Stimulated activated CD8-positive, alpha-beta memory T cell treated with anti-CD3 and anti-CD28 coated beads, Interleukin-4, amount 100 ng/mL, for 4 hours (primary cell): ENCODE measurements around the gene DNAH6.

ENCODE experiments used
- DNase-seq, 2 donors: peaks; one replicate each; pipeline ENCODE4 v3.0.0-alpha.2; 2020; ENCODE audit warnings: low read depth in 2 of 2, low spot score in 1 of 2

Gene DNAH6

GRCh38 chr2:84631047-84631446 is 114.7 kb downstream of the DNAH6 start:
- DNase-seq: no peak

GRCh38 chr2:84631985-84632384 is 115.7 kb downstream of the DNAH6 start:
- DNase-seq: no peak

- DNase-seq: no peak
Measured at GRCh38 chr2:84636080-84636971, 120.0 kb downstream of the DNAH6 start.

GRCh38 chr2:84639751-84640150 is 123.5 kb downstream of the DNAH6 start:
- DNase-seq: no peak

GRCh38 chr2:84640411-84640810 is 124.1 kb downstream of the DNAH6 start:
- no peak for DNase-seq

GRCh38 chr2:84641021-84641420 is 124.7 kb downstream of the DNAH6 start:
- no peak for DNase-seq

GRCh38 chr2:84643991-84644390 is 127.7 kb downstream of the DNAH6 start:
- DNase-seq: no peak

GRCh38 chr2:84646514-84646913 is 130.2 kb downstream of the DNAH6 start:
- no peak for DNase-seq

GRCh38 chr2:84647267-84647666 is 131.0 kb downstream of the DNAH6 start:
- DNase-seq: no peak

GRCh38 chr2:84649058-84649457 is 132.8 kb downstream of the DNAH6 start:
- no peak for DNase-seq

GRCh38 chr2:84649487-84650142 is 133.3 kb downstream of the DNAH6 start:
- no peak for DNase-seq

GRCh38 chr2:84652431-84652830 is 136.1 kb downstream of the DNAH6 start:
- DNase-seq: no peak

GRCh38 chr2:84653302-84653701 is 137.0 kb downstream of the DNAH6 start:
- DNase-seq: no peak

GRCh38 chr2:84654414-84654813 is 138.1 kb downstream of the DNAH6 start:
- no peak for DNase-seq

GRCh38 chr2:84669122-84669521 is 152.8 kb downstream of the DNAH6 start:
- DNase-seq: no peak

GRCh38 chr2:84674099-84674498 is 157.8 kb downstream of the DNAH6 start:
- DNase-seq: no peak

- no peak for DNase-seq
Measured at GRCh38 chr2:84674586-84674985, 158.3 kb downstream of the DNAH6 start.

- no peak for DNase-seq
Measured at GRCh38 chr2:84676295-84676694, 160.0 kb downstream of the DNAH6 start.

- DNase-seq: no peak
Measured at GRCh38 chr2:84678214-84678613, 161.9 kb downstream of the DNAH6 start.

GRCh38 chr2:84686783-84687476 is 170.6 kb downstream of the DNAH6 start:
- DNase-seq: no peak

GRCh38 chr2:84687498-84688149 is 171.3 kb downstream of the DNAH6 start:
- no peak for DNase-seq
